Stomach (tissue), 9 donors: ENCODE results near the gene APLF. TPM values are rescaled to one million over a fixed set of nuclear protein-coding genes. Genes with fewer than 3 reads are reported as not detected.
"Not testable (repeated sequence)": the region's sequence is repeated elsewhere in the genome, so short reads cannot be mapped to it uniquely, and the experiment has no call there.

Experiments
- DNase-seq, 2 donors: peaks; one replicate each; pipeline versions ENCODE4 v3.0.0 to v3.0.0-alpha.2; 2013 to 2019
- H3K27ac ChIP-seq, 5 donors: fragments of 200-600 bp in 4 of 5; sonication (generic) in 4 of 5; one replicate each; pipeline ENCODE4 v1.5.1; 2013 to 2019; ENCODE audit warnings: mild to moderate bottlenecking in 1 of 5, moderate library complexity in 1 of 5
- H3K27me3 ChIP-seq, 3 donors: fragments of 200-600 bp; sonication (generic); one replicate each; pipeline ENCODE4 v1.5.1; 2017 to 2019; ENCODE audit warnings: mixed run types in 1 of 3
- H3K36me3 ChIP-seq, 4 donors: fragments of 200-600 bp; sonication (generic); 1 replicate in 3 of 4; 2 replicates in 1 of 4; pipeline ENCODE4 v1.5.1; 2016 to 2019
- H3K4me1 ChIP-seq, 4 donors: fragments of 200-600 bp; sonication (generic); one replicate each; pipeline ENCODE4 v1.5.1; 2016 to 2019
- H3K4me3 ChIP-seq, 4 donors: fragments of 200-600 bp; sonication (generic) in 3 of 4; one replicate each; pipeline ENCODE4 v1.5.1; 2016 to 2019; ENCODE audit warnings: mild to moderate bottlenecking in 1 of 4
- H3K9me3 ChIP-seq, 4 donors: fragments of 200-600 bp; sonication (generic); one replicate each; pipeline ENCODE4 v1.5.1; 2016 to 2019
- EP300 ChIP-seq: sonication (generic); formaldehyde crosslinking; IDR thresholded peaks from one replicate; pipeline ENCODE4 v1.6.1; 2017; ENCODE audit warnings: antibody characterized with exemption
- POLR2A ChIP-seq, 4 donors: fragments of 450-650 bp; IDR thresholded peaks; one replicate each; pipeline ENCODE4 v1.6.1; 2016; ENCODE audit warnings: antibody characterized with exemption in 4 of 4, control low read depth in 2 of 4, mild to moderate bottlenecking in 1 of 4, moderate library complexity in 1 of 4
- POLR2AphosphoS5 ChIP-seq, 3 donors: sonication (generic); formaldehyde crosslinking; IDR thresholded peaks; one replicate each; pipeline ENCODE4 v1.6.1; 2016; ENCODE audit warnings: antibody characterized with exemption in 3 of 3
- WGBS, 5 donors: extraction: QIAGEN DNeasy Blood & Tissue Kit in 3 of 5; methylation state at CpG; one replicate each; pipeline versions ENCODE4 v1.1.5 to v1.1.7; 2013 to 2018; 5-methylcytosine and 5-hydroxymethylcytosine counted together
- intact Hi-C: fragments of 100-400 bp; cut with DNase I; formaldehyde crosslinking; loops from one replicate; pipeline ENCODE4 v1.15.1; 2023; ENCODE audit warnings: low total_unique reads
- polyA plus RNA-seq, 3 donors: library from polyadenylated mRNA; stranded (reverse); fragments of 200-250 nt; gene quantifications; one replicate each; pipeline ENCODE4 v1.2.3, GENCODE V29; 2013
- total RNA-seq, 5 donors: library from RNA; depleted of rRNA; stranded (reverse); fragments of >200 nt; gene quantifications; one replicate each; pipeline versions ENCODE4 v1.1.0 to v1.2.3, GENCODE V29; 2014 to 2016
- TF ChIP-seq, protein P1 (sequence below), 7 experiments: fragments of 450-650 bp in 4 of 7; fragments of 200-600 bp in 3 of 7; sonication (generic) in 3 of 7; IDR thresholded peaks; one replicate each; pipeline ENCODE4 v1.5.1; 2016 to 2019; ENCODE audit warnings: antibody characterized with exemption in 7 of 7, control low read depth in 2 of 7, mild to moderate bottlenecking in 1 of 7
- donor health status: healthy with polysubstance abuse.
- donor health status: Bipolar disorder and iron deficiency.
- donor health status: healthy.

APLF gene
- total and polyA plus RNA-seq, 8 donors = 0.29 to 9.4 (median 0.77) TPM

DNA sequence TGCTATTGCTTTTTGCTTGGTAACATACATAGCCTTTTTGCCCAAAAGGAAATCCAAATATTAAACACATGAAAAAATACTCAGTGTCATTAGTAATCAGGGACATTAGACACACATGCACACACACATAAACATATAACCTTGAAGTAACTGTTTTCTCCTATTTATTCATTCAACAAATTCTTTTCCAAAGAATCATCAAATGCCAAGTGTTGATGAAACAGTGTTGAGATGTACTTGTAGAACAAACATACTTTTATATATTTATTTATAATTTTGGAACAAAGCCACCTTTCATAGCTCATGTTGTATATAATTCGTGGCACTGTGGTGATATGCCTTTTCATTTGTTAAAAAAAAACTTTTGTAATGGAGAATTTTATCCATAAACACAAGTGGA, 81.0 kb downstream of the APLF start:
- Histone ChIP-seq H3K36me3 (peaks cover 0 to 6% (median 2%) of the 10 kb centered on the region in 4 donors), H3K27me3 (no peaks in the 10 kb centered on the region), H3K4me1 (no peaks in the 10 kb centered on the region), H3K9me3 (no peaks in the 10 kb centered on the region), H3K4me3 (no peak overlapping the region), H3K27ac (no peak overlapping the region)
- intact Hi-C loops = no loop called here
- DNase-seq = no peak
- TF ChIP-seq, protein P1, sequence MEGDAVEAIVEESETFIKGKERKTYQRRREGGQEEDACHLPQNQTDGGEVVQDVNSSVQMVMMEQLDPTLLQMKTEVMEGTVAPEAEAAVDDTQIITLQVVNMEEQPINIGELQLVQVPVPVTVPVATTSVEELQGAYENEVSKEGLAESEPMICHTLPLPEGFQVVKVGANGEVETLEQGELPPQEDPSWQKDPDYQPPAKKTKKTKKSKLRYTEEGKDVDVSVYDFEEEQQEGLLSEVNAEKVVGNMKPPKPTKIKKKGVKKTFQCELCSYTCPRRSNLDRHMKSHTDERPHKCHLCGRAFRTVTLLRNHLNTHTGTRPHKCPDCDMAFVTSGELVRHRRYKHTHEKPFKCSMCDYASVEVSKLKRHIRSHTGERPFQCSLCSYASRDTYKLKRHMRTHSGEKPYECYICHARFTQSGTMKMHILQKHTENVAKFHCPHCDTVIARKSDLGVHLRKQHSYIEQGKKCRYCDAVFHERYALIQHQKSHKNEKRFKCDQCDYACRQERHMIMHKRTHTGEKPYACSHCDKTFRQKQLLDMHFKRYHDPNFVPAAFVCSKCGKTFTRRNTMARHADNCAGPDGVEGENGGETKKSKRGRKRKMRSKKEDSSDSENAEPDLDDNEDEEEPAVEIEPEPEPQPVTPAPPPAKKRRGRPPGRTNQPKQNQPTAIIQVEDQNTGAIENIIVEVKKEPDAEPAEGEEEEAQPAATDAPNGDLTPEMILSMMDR (IDR thresholded peaks at IDR 0.05) = no peak
- TF ChIP-seq POLR2AphosphoS5 (IDR thresholded peaks at IDR 0.05) (no peak), EP300 (no peak), POLR2A (IDR thresholded peaks at IDR 0.05) (no peak)
- WGBS, 5 donors = 19 to 48% (median 31%) methylated on average over 1 of the region's 1 CpG

DNA sequence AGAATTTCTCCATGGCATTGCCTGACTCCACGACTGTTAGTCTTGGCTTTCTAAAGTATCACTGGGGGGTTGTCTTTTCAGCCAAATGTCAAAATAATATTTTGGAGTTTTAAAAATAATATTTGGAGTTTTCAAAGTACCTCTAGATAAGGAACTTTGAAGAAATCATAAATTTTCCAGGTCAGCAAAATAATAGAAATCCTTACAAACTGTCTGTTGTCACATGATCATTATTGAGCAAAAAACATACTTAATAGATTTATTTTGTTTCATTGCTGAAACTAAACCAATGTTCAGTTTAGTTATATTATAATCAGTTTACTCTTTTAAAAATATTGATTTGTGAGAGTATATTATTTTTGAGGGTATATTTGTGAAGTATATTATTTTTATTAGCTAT, 85.7 kb downstream of the APLF start:
- H3K36me3 ChIP-seq = no peaks in the 10 kb centered on the region
- TF ChIP-seq, protein P1 (IDR thresholded peaks at IDR 0.05) = no peak
- TF ChIP-seq EP300 = no peak
- TF ChIP-seq POLR2A (IDR thresholded peaks at IDR 0.05) = no peak
- no peak for TF ChIP-seq POLR2AphosphoS5 (IDR thresholded peaks at IDR 0.05)
- WGBS, 5 donors = 81 to 87% (median 85%) methylated on average over 1 of the region's 1 CpG
- no peak for DNase-seq
- H3K27ac ChIP-seq = no peak overlapping the region
- H3K9me3 ChIP-seq = no peaks in the 10 kb centered on the region
- intact Hi-C loops = no loop called here
- H3K4me1 ChIP-seq = no peaks in the 10 kb centered on the region
- no peaks in the 10 kb centered on the region for H3K27me3 ChIP-seq
- H3K4me3 ChIP-seq = no peak overlapping the region

DNA sequence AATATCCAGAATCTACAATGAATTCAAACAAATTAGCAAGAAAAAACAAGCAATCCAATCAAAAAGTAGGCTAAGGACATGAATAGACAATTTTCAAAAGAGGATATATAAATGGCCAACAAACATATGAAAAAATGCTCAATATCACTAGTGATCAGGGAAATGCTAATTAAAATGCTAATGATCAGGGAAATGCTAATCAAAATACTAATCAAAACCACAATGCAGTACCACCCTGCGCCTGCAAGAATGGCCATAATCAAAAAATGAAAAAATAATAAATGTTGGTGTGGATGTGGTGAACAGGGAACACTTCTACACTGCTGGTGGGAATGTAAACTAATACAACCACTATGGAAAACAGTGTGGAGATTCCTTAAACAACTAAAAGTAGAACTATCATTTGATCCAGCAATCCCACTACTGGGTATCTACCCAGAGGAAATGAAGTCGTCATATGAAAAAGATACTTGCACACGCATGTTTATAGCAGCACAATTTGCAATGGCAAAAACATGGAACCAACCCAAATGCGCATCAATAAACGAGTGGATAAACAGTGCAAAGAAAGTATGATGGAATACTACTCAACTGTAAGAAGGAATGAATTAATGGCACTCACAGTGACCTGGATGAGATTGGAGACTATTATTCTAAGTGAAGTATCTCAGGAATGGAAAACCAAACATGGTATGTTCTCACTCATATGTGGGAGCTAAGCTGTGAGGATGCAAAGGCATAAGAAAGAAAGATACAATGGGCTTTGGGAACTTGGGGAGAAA, 88.2 kb downstream of the APLF start:
- intact Hi-C loops, H3K4me3 ChIP-seq, H3K36me3 ChIP-seq, H3K9me3 ChIP-seq, DNase-seq, H3K4me1 ChIP-seq, H3K27ac ChIP-seq, H3K27me3 ChIP-seq: not testable (repeated sequence)
- 94 to 96% (median 95%) methylated on average over 5 of the region's 5 CpGs for WGBS, 5 donors

DNA sequence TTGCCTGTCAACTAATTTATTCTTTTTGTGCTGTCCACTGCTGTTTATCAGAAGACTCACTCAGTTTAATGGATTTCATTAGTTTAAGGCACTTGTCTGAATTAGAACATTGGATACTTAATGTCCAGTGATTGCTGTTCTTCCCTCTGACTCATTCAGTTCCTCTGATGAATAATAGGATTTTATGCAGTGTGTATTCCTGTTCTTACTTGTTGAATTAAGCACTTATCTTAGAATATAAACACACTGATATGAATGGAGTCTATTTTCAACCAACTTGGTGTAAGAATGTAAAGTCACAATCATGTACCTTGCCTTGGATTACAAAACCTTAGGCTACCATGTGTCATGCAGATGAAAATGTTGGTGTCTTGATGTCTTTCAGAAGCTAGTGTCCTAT, 89.0 kb downstream of the APLF start:
- DNase-seq = no peak
- H3K27ac ChIP-seq = no peak overlapping the region
- no peaks in the 10 kb centered on the region for H3K27me3 ChIP-seq
- no peak overlapping the region for H3K4me3 ChIP-seq
- TF ChIP-seq POLR2AphosphoS5 (IDR thresholded peaks at IDR 0.05) = no peak
- TF ChIP-seq POLR2A (IDR thresholded peaks at IDR 0.05) = no peak
- no peak for TF ChIP-seq EP300
- TF ChIP-seq, protein P1 (IDR thresholded peaks at IDR 0.05) = no peak
- intact Hi-C loops = no loop called here
- H3K36me3 ChIP-seq = no peaks in the 10 kb centered on the region
- no peaks in the 10 kb centered on the region for H3K4me1 ChIP-seq
- no peaks in the 10 kb centered on the region for H3K9me3 ChIP-seq

DNA sequence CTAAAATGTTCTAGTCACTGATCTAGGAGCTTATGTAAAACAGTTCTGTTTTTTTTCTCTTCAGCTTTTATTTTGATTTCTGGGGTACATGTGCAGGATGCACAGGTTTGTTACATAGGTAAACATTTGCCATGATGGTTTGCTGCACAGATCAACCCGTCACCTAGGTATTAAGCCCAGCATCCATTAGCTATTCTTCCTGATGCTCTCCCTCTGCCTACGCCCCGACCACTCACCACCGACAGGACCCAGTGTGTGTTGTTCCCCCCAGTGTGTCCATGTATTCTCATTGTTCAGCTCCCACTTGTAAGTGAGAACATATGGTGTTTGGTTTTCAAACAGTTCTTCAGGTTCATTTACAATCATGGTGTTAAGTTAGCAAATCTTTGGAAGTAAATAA, 91.2 kb downstream of the APLF start:
- 78 to 93% (median 87%) methylated on average over 4 of the region's 4 CpGs for WGBS, 5 donors
- no peak for DNase-seq
- Histone ChIP-seq H3K36me3 (no peaks in the 10 kb centered on the region), H3K27me3 (no peaks in the 10 kb centered on the region), H3K27ac (no peak overlapping the region), H3K4me3 (no peak overlapping the region), H3K9me3 (no peaks in the 10 kb centered on the region), H3K4me1 (no peaks in the 10 kb centered on the region)
- intact Hi-C loops = no loop called here
- TF ChIP-seq POLR2AphosphoS5 (IDR thresholded peaks at IDR 0.05) (no peak), EP300 (no peak), POLR2A (IDR thresholded peaks at IDR 0.05) (no peak)
- TF ChIP-seq, protein P1 (IDR thresholded peaks at IDR 0.05) = no peak
